GM13977 (cell line): ENCODE results near the gene GNE.
"Not testable (repeated sequence)": the region's sequence is repeated elsewhere in the genome, so short reads cannot be mapped to it uniquely, and the experiment has no call there.

Source experiments
- DNase-seq: peaks from one replicate; pipeline ENCODE4 v3.0.0; 2012; ENCODE audit warnings: low spot score
- in situ Hi-C: fragments of 300-500 bp; cut with MboI; formaldehyde crosslinking; loops from one replicate; pipeline ENCODE4 v1.12.0; 2022; ENCODE audit warnings: low sequenced_read_pairs, low pct_unique_long_range_greater_than_20kb, mixed read lengths, inconsistent platforms; ENCODE audit not compliant: unreplicated experiment
- TF ChIP-seq, protein P1 (sequence below): IDR thresholded peaks from 2 replicates; pipeline ENCODE4 v1.5.1; 2012; ENCODE audit warnings: mild to moderate bottlenecking, control low read depth; ENCODE audit not compliant: insufficient read depth; ENCODE audit errors: extremely low read depth, missing control alignments

GNE gene

DNA sequence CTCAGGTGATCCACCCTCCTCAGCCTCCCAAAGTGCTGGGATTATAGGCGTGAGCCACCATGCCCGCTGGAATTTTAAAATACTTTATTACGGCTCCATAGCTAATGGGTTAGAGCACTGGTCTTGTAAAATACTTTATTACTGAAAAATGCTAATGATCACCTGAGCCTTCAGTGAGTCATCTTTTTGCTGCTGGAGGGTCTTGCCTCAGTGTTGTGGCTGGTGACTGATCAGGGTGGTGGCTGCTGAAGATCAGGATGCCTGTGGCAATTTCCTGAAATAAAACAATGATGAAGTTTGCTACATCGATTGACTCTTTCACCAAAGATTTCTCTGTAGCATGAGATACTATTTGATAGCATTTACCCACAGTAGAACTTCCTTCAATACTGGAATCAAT, 26.0 kb upstream of the GNE start:
- TF ChIP-seq, protein P1, sequence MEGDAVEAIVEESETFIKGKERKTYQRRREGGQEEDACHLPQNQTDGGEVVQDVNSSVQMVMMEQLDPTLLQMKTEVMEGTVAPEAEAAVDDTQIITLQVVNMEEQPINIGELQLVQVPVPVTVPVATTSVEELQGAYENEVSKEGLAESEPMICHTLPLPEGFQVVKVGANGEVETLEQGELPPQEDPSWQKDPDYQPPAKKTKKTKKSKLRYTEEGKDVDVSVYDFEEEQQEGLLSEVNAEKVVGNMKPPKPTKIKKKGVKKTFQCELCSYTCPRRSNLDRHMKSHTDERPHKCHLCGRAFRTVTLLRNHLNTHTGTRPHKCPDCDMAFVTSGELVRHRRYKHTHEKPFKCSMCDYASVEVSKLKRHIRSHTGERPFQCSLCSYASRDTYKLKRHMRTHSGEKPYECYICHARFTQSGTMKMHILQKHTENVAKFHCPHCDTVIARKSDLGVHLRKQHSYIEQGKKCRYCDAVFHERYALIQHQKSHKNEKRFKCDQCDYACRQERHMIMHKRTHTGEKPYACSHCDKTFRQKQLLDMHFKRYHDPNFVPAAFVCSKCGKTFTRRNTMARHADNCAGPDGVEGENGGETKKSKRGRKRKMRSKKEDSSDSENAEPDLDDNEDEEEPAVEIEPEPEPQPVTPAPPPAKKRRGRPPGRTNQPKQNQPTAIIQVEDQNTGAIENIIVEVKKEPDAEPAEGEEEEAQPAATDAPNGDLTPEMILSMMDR: no peak

DNA sequence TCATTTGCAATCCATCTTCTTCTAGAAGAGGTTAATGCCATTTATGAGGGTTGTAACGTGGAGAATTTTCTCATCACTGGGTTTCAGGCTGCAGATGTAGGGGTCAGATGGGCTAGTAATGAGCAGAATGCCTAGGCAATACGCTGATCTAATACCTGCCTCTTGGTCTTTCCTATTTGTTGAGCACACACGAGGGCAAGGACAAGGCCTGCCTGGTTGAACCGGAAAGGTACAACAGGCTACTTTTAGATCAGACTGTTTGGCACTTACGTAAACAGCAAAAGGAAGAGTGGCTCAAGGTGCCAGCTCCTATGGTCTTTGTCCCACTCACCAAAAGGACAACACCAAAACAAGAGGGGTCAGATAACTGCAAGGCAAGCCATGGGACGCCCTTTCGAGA, 24.0 kb upstream of the GNE start:
- TF ChIP-seq, protein P1: no peak
- in situ Hi-C loops: no loop called here
- no peak for DNase-seq

More for the DNA sequence above, 26.0 kb upstream of the GNE start:
- in situ Hi-C loops: no loop called here
- no peak for DNase-seq

GRCh38 chr9:36280989-36281388, 22.7 kb upstream of the GNE start:
- TF ChIP-seq, protein P1: no peak
- no peak for DNase-seq
- in situ Hi-C loops: no loop called here

GRCh38 chr9:36278243-36278642, 20.0 kb upstream of the GNE start:
- no peak for DNase-seq
- in situ Hi-C loops: no loop called here
- TF ChIP-seq, protein P1: no peak

DNA sequence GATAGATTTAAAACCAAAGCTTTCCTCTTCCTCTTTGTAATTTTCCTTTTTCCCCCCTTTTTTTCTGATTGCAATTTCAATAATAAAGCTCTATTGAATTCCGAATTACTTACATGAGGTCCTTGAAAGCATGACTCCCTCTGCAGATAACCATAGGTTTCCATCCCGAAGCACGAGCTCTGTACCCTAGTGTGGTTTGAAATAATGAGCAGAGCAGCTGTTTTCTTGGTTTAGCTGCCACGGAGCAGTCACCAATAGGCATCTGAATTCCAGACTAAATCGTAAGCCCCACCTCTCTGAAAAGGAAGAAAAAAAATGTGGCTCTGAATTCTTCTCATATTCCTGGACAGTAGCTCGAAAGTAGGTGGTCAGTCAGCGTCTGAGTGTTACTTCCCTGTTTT, 18.5 kb upstream of the GNE start:
- in situ Hi-C loops: no loop called here
- DNase-seq: no peak
- TF ChIP-seq, protein P1: no peak

- no peak for DNase-seq
- TF ChIP-seq, protein P1: no peak
- in situ Hi-C loops: no loop called here
Observed at GRCh38 chr9:36276254-36276653, 18.0 kb upstream of the GNE start.

- in situ Hi-C loops: no loop called here
- DNase-seq: no peak
- TF ChIP-seq, protein P1: no peak
Observed at GRCh38 chr9:36275060-36275459, 16.8 kb upstream of the GNE start.

DNA sequence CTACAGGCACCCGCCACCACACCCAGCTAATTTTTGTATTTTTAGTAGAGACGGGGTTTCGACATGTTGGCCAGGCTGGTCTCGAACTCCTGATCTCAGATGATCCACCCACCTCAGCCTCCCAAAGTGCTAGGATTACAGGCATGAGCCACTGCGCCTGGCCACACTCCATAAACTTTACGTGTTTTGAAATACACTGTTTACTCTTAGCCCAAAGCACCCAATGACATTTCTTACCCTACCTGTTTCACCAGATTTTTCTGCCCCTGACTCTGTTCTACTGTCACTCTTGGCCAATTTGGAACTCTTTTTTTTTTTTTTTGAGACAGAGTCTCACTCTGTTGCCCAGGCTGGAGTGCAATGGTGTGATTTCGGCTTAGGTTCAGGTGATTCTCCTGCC, 15.1 kb upstream of the GNE start:
- in situ Hi-C loops, DNase-seq: not testable (repeated sequence)
